NCI-H524 treated with DMSO at 0.1 percent for 48 hours (cell line): Measurements from ENCODE around the gene FGD2.
"Not testable (repeated sequence)": the region's sequence is repeated elsewhere in the genome, so short reads cannot be mapped to it uniquely, and the experiment has no call there.

Source experiments
- DNase-seq: peaks from one replicate; lab custom pipeline; 2025; lab: John Stamatoyannopoulos, UW

FGD2 gene

DNA sequence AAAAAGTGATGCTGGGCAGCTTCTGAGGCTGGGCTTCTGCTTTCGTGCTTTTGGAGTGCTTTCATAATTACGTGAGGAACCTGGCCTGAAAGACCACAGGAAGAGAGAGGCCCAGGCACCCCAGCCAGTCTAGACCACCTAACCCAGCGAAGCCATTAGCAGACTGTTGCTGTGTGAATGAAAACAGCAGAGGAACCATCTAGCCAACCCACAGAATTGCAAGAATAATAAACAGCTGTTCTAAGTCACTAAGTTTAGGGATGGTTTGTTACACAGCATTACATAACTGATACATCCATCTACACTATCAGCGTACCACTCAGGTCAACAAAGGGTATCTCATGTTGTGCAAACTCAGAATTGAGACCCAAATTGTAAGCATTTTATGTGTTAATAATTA, 34.5 kb downstream of the FGD2 start:
- DNase-seq = no peak

DNA sequence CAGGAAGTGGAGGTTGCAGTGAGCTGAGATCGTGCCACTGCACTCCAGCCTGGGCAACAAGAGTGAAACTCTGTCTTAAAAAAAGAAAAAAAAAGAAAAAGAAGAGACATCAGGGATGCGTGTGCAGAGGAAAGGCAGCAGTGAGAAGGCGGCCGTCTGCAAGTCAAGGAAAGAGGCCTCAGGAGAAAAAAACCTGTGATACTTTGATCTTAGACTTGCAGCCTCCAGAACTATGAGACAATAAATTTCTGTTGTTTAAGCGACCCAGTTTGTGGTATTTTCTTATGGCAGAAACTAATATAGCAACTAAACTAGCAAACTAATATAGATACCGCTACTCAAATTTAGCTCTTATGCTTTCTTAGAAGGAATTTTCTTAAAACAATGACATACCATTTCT, 36.1 kb downstream of the FGD2 start:
- DNase-seq = no peak

GRCh38 chr6:37042150-37042549, 36.7 kb downstream of the FGD2 start:
- no peak for DNase-seq

DNA sequence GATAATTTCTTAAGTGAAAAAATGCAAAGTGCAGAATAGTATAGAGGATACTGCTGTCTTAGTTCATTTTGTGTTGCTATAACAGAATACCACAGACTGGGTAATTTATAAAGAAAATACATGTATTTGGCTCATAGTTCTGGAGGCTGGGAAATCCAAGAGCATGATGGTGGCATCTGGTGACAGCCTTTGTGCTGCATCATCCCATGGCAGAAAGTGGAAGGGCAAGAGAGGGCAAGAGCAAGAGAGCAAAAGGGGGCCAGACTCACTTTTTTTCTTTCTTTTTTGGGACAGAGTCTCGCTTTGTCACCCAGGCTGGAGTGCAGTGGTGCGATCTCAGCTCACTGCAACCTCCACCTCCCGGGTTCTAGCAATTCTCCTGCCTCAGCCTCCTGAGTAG, 37.6 kb downstream of the FGD2 start:
- not testable (repeated sequence) for DNase-seq

DNA sequence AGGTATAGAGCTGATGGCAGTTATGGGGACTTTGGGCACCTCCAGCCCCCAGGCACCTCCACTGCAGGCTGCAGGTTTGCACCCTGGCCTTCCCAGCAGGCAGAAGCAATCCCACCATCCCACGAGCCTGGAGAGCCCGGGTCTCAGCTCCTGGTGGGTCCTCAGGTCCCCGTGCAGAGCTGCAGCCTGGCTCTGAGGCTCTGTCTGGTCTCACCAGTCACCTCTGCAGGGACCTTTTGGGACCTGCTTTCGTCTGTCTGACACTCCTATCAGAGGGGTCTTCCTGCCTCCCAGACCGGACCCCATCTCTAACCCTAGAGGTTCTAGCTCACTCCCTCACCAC, 41.9 kb downstream of the FGD2 start:
- no peak for DNase-seq

DNA sequence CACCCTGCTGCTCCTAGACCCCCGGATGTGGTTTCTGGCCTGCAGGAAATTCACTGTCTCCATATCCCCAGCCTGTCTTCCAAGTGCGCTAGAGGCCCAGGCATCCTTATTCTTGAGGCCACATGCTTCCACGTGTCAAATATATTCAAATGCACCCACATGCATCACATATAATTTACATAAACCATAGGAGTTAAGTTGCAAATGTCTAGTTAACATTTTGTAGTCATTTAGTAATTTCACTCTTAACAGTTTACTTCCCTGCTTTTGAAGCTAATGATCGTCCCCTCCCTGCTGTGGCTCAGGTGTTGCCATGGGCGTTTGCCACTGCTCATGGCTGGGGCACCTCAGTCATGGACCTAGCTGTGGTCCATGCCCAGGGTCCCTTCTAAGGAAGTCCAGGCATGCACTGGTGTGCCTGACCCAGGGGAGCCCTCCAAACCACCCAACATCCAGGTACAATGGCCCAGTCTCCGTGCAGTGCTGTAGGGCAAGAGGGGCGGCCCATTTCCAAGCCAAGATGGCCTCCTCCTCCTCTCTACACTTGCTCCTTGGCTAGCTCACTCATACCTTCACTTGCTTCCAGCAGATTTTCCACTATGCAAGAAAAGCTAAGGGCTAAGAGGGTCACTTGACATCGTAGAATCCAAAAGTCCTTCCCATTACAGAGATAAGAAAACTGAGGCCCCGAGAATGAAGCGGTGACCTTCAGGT, 42.4 kb downstream of the FGD2 start:
- DNase-seq = no peak

DNA sequence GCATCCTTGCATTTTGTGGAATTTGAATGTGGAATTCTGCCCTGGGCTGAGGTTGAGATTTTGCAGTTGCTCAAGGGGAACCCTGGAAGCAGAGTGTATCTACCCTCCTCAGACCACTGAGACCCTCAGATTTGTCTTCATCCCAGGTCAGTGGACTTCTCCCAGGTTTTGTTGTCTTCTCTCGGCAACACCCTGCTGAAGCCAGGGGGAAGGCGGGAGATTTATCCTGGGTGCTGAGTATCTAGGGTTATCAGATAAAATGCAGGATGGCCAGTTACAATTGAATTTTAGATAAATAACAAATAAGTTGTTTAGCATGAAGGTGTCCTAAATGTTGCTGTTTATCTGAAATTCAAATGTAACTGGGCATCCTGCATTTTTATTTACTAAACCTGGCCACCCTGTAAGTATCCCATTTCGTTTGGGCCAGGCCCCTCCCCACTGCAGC, 43.0 kb downstream of the FGD2 start:
- DNase-seq = no peak

DNA sequence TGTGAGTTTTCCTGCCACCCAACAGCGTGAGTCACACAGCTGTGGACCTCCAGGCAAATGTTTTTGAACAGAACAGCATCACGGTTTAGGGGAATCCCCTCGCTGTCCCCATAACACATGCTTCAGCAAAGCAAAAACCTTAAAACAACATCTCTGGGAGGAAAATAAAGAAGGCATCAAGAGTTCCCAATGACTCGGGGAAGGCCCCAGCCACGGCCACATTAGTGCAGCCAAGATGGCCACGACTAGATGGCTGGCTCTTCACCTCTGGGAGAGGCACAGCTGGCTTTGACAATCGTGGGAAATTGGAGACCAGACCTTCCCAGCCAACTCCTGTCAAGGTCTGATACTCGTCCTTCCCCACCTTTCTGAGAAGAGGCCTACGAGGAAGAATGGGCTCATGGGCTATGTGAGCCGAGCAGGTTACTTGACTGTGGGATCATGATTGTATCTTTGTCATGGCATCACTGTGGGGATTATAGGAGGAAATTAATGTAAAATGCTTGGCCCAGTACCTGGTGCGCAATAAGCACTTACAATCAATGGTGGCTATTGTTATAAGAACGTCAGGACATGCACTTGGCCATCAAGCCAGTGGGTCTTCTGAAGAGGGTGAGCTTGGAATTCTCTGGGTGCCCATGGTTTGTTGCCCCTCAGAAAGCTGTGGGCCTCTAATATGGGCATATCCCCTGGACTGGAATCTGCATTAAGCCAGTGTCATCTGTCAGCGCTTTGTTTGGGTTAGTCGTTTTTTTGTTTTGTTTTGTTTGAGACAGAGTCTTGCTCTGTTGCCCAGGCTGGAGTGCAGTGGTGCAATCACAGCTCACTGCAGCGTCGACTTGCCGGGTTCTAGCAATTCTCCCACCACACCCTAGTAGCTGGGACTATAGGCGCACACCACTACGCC, 43.6 kb downstream of the FGD2 start:
- DNase-seq = no peak

DNA sequence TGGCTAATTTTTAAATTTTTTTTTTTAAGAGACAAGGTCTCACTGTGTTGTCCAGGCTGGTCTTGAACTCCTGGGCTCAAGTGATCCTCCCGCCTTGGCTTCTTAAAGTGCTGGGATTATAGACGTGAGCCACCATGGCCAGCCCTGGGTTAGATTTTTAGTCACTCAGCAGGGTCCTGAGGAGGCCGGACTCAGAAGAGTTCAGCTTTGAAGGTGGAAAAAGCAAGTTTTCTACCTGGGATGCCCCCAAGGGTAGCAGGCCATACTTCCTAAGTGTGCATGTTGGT, 44.2 kb downstream of the FGD2 start:
- no peak for DNase-seq

DNA sequence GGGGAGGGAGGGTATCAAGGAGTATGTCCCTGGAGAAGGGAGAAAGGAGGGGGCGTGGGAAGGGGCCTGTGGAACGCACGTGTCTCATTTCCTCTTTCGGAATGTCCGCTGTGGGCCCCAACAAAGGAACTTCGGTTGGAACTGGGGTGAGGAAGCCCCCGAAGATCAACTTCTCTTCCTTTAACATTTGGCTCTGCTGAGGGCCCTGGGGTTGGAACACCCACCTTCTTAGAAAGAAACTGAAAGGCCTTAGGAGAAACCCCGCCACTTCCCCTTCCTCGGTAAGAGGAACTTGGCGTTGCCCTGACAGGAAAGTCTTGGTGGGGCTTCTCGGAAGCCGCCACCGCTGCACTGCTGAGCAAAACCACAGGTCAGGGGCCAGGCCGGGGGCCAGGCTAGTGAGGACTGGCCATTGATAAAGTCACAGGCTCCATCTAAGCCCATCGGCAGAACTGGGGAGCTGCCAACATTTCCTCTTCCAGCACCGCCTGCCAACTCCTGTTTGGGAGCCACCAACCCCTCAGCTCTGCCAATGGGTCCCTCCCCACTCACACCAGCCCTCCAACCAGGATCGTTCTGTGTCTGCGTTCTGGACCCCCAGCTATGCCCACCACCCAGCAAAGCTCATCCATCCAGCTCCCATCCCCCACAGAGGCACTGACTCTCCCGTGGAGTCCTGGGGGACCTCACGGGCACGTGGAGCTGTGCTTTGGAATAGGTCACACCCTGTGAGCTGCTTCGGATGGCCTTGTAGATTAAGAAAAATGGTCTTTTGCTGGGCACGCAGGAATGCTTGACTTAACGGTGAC, 44.8 kb downstream of the FGD2 start:
- DNase-seq = no peak

DNA sequence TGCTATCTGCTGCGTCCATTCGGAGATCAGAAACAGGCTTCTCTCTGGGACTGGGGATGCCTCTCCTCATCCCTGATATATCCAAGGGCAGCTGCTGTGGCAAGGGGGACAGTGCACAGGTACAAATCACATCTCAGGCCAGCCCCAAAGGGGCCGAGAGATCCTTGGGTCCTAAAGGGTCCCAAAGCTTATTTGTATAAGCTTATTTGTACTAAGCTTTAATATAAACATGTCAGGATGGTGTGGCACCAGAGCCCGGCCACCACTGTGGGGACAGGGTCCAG, 45.3 kb downstream of the FGD2 start:
- DNase-seq = no peak

- peak; percentile 59 for DNase-seq
Observed at GRCh38 chr6:37051138-37052026, 45.9 kb downstream of the FGD2 start.

DNA sequence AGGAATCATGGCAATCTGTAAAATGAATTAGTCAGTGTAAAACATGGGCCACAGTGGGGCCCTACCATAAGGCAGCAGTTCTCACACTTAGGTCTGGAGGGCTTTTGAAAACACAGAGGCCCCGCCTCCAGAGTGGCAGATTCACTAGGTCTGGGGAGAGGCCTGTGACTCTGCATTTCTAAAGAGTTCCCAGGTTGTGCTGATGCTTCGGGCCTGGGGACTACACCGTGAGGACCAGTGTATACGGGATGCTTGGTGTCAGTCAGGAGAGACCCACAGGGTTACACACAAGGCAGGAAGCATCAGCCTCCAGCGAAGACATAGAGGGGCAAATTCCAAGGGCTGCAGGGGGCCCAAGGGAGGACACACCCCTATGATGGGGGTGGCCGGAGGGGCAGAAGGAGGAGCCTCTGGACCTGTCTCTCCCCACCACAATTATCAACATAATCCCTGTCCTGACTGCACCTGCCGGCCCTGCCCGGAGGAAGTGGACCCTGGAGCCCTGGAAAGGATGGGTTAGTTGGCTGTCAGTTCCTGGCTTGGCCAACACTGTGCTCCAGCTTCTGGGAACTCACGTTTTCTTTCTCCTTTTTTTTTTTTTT, 46.7 kb downstream of the FGD2 start:
- DNase-seq = no peak

DNA sequence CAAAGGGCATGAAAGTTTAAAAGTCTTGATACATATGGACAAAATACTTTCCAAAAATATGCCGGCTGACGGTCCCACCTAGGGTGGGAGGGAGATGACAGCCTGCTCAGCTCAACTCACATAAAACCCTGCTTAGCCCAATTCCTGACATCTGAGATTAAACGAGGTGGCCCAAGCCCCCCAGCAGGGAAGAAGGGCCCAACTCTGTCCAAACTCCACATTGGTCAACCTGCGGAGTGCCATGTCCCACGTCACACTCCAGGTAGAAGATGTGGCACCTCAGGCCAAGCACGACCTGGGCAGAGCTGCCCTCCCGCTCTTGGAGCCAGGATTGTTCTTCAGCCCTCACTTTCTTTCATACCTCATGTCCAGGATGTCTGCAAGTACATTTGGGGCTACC, 48.2 kb downstream of the FGD2 start:
- no peak for DNase-seq

- DNase-seq = no peak
Observed at GRCh38 chr6:37054171-37054570, 48.7 kb downstream of the FGD2 start.

GRCh38 chr6:37054580-37054979, 49.1 kb downstream of the FGD2 start:
- DNase-seq = no peak

- DNase-seq = no peak
Observed at GRCh38 chr6:37056112-37056403, 50.6 kb downstream of the FGD2 start.

DNA sequence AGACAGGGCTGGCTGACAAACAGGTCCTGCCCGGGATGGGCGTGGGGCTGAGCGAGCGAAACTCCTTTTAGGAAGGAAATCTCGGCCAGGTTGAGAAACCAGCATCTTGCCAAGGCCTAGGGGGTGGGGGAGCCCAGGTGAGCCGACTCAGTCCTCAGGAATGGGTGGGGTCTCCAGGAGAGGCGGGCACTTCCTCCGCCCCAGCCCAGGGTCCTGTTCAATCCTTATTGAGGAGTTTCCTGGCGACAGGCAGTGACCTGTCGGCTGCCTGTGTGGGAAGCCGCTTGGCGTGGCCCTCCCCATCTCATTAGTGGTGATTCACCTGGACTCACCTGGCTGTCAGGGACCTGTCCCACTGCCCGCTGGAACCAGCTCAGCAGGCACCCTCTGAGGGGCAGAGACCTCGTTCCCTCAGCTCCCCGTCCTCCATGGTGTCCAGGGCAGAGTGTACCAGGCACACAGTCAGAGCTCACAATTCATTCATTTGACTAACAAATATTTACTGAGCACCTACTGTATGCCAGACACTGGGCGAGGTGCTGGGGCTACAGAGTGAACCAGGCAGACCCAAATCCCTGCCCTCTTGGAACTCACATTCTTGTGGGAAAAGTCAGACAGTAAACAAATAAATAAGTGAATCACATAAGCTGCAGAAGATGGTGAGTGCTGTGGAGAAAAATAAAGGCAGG, 51.1 kb downstream of the FGD2 start:
- no peak for DNase-seq

DNA sequence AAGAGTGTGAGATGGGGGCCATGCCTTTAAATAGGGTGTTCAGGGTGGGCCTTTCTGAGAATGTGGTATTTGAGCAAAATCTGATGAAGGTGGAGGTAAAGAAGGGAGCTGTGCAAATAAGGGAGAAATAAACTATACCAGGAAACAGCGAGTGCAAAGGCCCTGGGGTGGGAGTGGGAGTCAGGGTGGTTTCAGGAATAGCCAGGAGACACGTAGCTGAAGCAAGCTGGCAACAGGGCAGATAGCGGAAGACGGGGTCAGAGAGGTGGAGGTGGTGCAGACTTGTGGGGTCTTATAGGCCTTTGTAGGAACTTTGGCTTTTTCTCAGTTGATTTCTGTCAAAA, 51.6 kb downstream of the FGD2 start:
- no peak for DNase-seq

DNA sequence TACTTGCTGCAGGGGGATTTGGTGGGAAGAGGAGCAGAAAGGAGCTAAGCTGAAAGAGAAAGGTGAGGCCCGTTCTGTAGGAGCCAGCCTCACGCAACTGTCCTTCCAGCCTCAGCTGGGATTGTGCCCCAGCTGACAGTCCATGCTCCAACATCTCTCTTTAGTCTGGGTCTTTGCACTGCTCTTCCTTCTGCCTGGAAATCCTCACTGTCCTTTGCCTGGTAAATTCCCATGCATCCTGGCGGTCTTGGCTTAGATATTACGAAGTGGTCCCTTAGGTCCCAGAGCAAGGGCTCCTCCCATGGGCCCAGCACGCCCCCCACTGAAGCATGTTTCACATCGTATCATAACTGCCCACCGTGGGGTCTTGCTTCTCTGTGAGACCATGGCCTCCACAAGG, 52.2 kb downstream of the FGD2 start:
- no peak for DNase-seq

DNA sequence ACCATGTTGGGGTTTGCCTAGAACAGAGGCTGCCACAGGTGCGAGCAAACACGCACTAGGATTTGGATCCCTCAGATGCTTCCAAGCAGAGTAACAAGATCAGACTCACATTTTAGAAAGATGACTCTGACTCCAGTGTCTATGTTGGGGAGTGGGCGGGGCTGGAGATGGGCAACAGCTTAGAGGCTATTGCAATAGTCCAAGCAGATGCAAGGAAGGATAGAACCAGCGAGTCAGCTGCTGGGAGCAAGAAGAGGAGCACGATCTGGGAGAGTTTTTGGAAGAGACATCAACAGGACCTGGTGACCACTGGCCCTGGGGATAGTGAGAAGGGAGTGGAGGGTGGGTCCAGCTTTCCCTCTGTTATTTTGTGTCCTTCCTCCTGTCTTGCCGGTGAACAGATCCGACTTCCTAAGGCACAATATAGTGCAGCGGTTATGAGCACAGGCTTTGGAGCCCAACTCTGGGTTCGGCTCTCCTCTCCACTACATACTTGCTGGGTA, 52.7 kb downstream of the FGD2 start:
- no peak for DNase-seq
